ENCODE results near the gene NHSL2. TPM values are rescaled to one million over a fixed set of nuclear protein-coding genes. Genes with fewer than 3 reads are reported as not detected.

NHSL2 gene
- total and polyA plus RNA-seq, 2 of the 13 experiments (the other 11 are each of a cell fraction or from before 2014, with no cell fraction given), result not detected

DNA sequence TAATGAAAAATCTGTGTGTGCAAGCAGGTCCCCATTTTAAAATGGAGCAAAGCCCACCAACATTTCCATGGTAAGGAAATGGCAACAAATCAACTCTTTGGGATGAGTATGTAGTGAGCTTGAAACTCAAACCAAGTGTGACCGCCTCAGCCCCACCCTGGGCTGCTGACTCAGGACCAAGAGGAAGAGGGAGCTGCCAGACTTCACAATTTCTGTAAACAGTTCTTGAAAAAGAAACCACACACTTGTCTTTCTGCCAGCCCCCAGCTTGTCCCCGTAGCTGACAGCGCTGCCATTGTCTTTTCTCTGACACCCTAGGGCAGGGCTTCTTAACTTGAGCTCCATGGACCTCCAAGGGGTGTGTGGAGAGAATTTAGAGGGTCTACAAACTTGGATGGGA lies 210.7 kb downstream of the NHSL2 start:
- Histone ChIP-seq H2AFZ (ENCODE audit: low read length) (no peak overlapping the region), H3K4me2 (ENCODE audit: low read depth, low read length) (no peak overlapping the region), H4K20me1 (ENCODE audit: insufficient read depth, low read length) (no peaks in the 10 kb centered on the region), H3K4me3 (replicated peaks in 1 of 3; ENCODE audit: insufficient read depth in 1 of 3, low read depth in 2 of 3, low read length in 3 of 3) (no peak overlapping the region), H3K4me1 (ENCODE audit: insufficient read depth, low read length) (no peaks in the 10 kb centered on the region), H3K9me3 (ENCODE audit: low read length) (no peaks in the 10 kb centered on the region), H3K27me3 (ENCODE audit: control insufficient read depth in 1 of 2, insufficient read depth in 2 of 2, low read length in 2 of 2) (no peaks in the 10 kb centered on the region), H3K36me3 (replicated peaks in 1 of 2; ENCODE audit: control insufficient read depth in 1 of 2, insufficient read depth in 2 of 2, low read length in 2 of 2) (no peaks in the 10 kb centered on the region), H3K79me2 (ENCODE audit: insufficient read depth, low read length) (no peaks in the 10 kb centered on the region), H3K9ac (ENCODE audit: insufficient read depth, low read depth, low read length) (no peak overlapping the region), H3K27ac (ENCODE audit: extremely low read length, insufficient read depth, low read length) (no peak overlapping the region)
- WGBS (ENCODE audit: low lambda C conversion rate), result 70% methylated on average over 2 of the region's 3 CpGs
- POLR2A ChIA-PET, result no interaction called here
- no peak for TF ChIP-seq U2AF1 (optimal IDR thresholded peaks at IDR 0.05; ENCODE audit: low read depth, low read length)
- TF ChIP-seq SRSF4 (IDR thresholded peaks at IDR 0.05; ENCODE audit: low read depth, low read length, poor library complexity, severe bottlenecking), result no peak
- no peak for TF ChIP-seq ZNF367 (CRISPR knock-in tag; IDR thresholded peaks at IDR 0.05; ENCODE audit: borderline replicate concordance)
- no peak for TF ChIP-seq ZBTB7A (CRISPR knock-in tag; IDR thresholded peaks at IDR 0.05)
- no peak for TF ChIP-seq POGZ (CRISPR knock-in tag; IDR thresholded peaks at IDR 0.05)
- TF ChIP-seq ZNF614 (CRISPR knock-in tag; IDR thresholded peaks at IDR 0.05; ENCODE audit: borderline replicate concordance), result no peak
- no peak for TF ChIP-seq ZNF256 (CRISPR knock-in tag; conservative IDR thresholded peaks at IDR 0.05)
- TF ChIP-seq DMTF1 (CRISPR knock-in tag; IDR thresholded peaks at IDR 0.05), result no peak
- TF ChIP-seq MTA1 (CRISPR knock-in tag; IDR thresholded peaks at IDR 0.05; ENCODE audit: borderline replicate concordance), result no peak
- no peak for TF ChIP-seq MXD3 (CRISPR knock-in tag; IDR thresholded peaks at IDR 0.05)
- TF ChIP-seq, protein P1, sequence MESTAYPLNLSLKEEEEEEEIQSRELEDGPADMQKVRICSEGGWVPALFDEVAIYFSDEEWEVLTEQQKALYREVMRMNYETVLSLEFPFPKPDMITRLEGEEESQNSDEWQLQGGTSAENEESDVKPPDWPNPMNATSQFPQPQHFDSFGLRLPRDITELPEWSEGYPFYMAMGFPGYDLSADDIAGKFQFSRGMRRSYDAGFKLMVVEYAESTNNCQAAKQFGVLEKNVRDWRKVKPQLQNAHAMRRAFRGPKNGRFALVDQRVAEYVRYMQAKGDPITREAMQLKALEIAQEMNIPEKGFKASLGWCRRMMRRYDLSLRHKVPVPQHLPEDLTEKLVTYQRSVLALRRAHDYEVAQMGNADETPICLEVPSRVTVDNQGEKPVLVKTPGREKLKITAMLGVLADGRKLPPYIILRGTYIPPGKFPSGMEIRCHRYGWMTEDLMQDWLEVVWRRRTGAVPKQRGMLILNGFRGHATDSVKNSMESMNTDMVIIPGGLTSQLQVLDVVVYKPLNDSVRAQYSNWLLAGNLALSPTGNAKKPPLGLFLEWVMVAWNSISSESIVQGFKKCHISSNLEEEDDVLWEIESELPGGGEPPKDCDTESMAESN (CRISPR knock-in tag; conservative IDR thresholded peaks at IDR 0.05), result no peak
- no peak for TF ChIP-seq XBP1 (CRISPR knock-in tag; IDR thresholded peaks at IDR 0.05)
- no peak for TF ChIP-seq NCOR1 (IDR thresholded peaks at IDR 0.05; ENCODE audit: borderline replicate concordance, low read length)
- no peak for TF ChIP-seq ARHGAP35 (CRISPR knock-in tag; IDR thresholded peaks at IDR 0.05; ENCODE audit: borderline replicate concordance)
- no peak for TF ChIP-seq SOX6 (IDR thresholded peaks at IDR 0.05)
- TF ChIP-seq SOX6 (CRISPR knock-in tag; IDR thresholded peaks at IDR 0.05), result no peak
- TF ChIP-seq TCF7L2 (IDR thresholded peaks at IDR 0.05; ENCODE audit: low read depth, low read length), result no peak
- no peak for TF ChIP-seq HDAC2 (CRISPR knock-in tag; IDR thresholded peaks at IDR 0.05)
- no peak for TF ChIP-seq TRIM24 (CRISPR knock-in tag; IDR thresholded peaks at IDR 0.05)
- CTCF ChIA-PET (ENCODE audit: low intra/inter-chr PET ratio, low total read pairs), result no interaction called here
- FAIRE-seq (no peak), DNase-seq (ENCODE audit: low spot score) (no peak), ATAC-seq (no peak)
- in situ Hi-C loops (cut with HindIII; ENCODE audit: extremely low pct_ligation_motif_present, low pct_unique_long_range_greater_than_20kb), result loop anchor here (10.0 kb wide), 1 partner anchor 127 kb away; no protein-coding TSS in a partner anchor
- no TSS peak for BruUV-seq (replicated peaks)
- intact Hi-C loops (cut with micrococcal nuclease; ENCODE audit: unreplicated experiment), result no loop called here

All from HepG2 (cell line).